ENCODE measurements around the gene ACBD3.

ACBD3 gene

GRCh38 chr1:226132728-226133503 lies 53.6 kb downstream of the ACBD3 start:
- no peak for TF ChIP-seq CTCF (IDR thresholded peaks at IDR 0.05; ENCODE audit: insufficient read depth, low read depth, low read length, missing control alignments)
- DNase-seq (ENCODE audit: low read depth): peak; percentile 42
- no peak overlapping the region for H3K4me3 ChIP-seq (ENCODE audit: low read depth, low read length)

- DNase-seq (ENCODE audit: low read depth): no peak
- no peak for TF ChIP-seq CTCF (IDR thresholded peaks at IDR 0.05; ENCODE audit: insufficient read depth, low read depth, low read length, missing control alignments)
- no peak overlapping the region for H3K4me3 ChIP-seq (ENCODE audit: low read depth, low read length)
Observed at GRCh38 chr1:226131639-226132038, 54.9 kb downstream of the ACBD3 start.

- H3K4me3 ChIP-seq (ENCODE audit: low read depth, low read length): no peak overlapping the region
- no peak for DNase-seq (ENCODE audit: low read depth)
- no peak for TF ChIP-seq CTCF (IDR thresholded peaks at IDR 0.05; ENCODE audit: insufficient read depth, low read depth, low read length, missing control alignments)
Observed at GRCh38 chr1:226129230-226129629, 57.3 kb downstream of the ACBD3 start.

- no peak for DNase-seq (ENCODE audit: low read depth)
- H3K4me3 ChIP-seq (ENCODE audit: low read depth, low read length): peak overlapping the region; percentile 66
- TF ChIP-seq CTCF (IDR thresholded peaks at IDR 0.05; ENCODE audit: insufficient read depth, low read depth, low read length, missing control alignments): no peak
Observed at GRCh38 chr1:226128487-226129075, 58.0 kb downstream of the ACBD3 start.

- peak overlapping the region; percentile 66 for H3K4me3 ChIP-seq (ENCODE audit: low read depth, low read length)
- DNase-seq (ENCODE audit: low read depth): no peak
- no peak for TF ChIP-seq CTCF (IDR thresholded peaks at IDR 0.05; ENCODE audit: insufficient read depth, low read depth, low read length, missing control alignments)
Observed at GRCh38 chr1:226126824-226127569, 59.5 kb downstream of the ACBD3 start.

GRCh38 chr1:226125831-226126230 lies 60.7 kb downstream of the ACBD3 start:
- no peak overlapping the region for H3K4me3 ChIP-seq (ENCODE audit: low read depth, low read length)
- no peak for TF ChIP-seq CTCF (IDR thresholded peaks at IDR 0.05; ENCODE audit: insufficient read depth, low read depth, low read length, missing control alignments)
- peak; percentile 44 for DNase-seq (ENCODE audit: low read depth)

Measured in GM12865 (cell line).